HepG2 (cell line): ENCODE measurements around the gene DPM2. TPM values are rescaled to one million over a fixed set of nuclear protein-coding genes. Genes with fewer than 3 reads are reported as not detected.

Experiments used
- ARID4A ChIP-seq: sonication (generic); formaldehyde crosslinking; IDR thresholded peaks from 2 replicates; pipeline ENCODE4 v1.5.0; 2020; ENCODE audit warnings: mild to moderate bottlenecking, missing genetic modification reagents, borderline replicate concordance
- ARNTL ChIP-seq: sonication (generic); formaldehyde crosslinking; IDR thresholded peaks from 2 replicates; pipeline ENCODE4 v1.4.0; 2020; ENCODE audit warnings: mild to moderate bottlenecking, missing genetic modification reagents
- DZIP1 ChIP-seq: sonication (generic); formaldehyde crosslinking; IDR thresholded peaks from 2 replicates; pipeline ENCODE4 v1.5.0; 2020; ENCODE audit warnings: mild to moderate bottlenecking, missing genetic modification reagents
- PRDM15 ChIP-seq: sonication (generic); formaldehyde crosslinking; IDR thresholded peaks from 2 replicates; pipeline ENCODE4 v1.4.0; 2020; ENCODE audit warnings: missing genetic modification reagents
- ZBTB34 ChIP-seq: sonication (generic); formaldehyde crosslinking; IDR thresholded peaks from 2 replicates; pipeline ENCODE4 v1.8.0; 2022; ENCODE audit warnings: mild to moderate bottlenecking, missing genetic modification reagents
- ZNF124 ChIP-seq: sonication (generic); formaldehyde crosslinking; IDR thresholded peaks from 2 replicates; pipeline ENCODE4 v1.4.0; 2020; ENCODE audit warnings: missing genetic modification reagents
- ZNF281 ChIP-seq: sonication (generic); formaldehyde crosslinking; IDR thresholded peaks from 2 replicates; pipeline ENCODE4 v1.4.0; 2020; ENCODE audit warnings: missing genetic modification reagents, borderline replicate concordance
- ZNF432 ChIP-seq: sonication (generic); formaldehyde crosslinking; IDR thresholded peaks from 2 replicates; pipeline ENCODE4 v1.5.0; 2020; ENCODE audit warnings: missing genetic modification reagents, mild to moderate bottlenecking, borderline replicate concordance
- ZNF670 ChIP-seq: sonication (generic); formaldehyde crosslinking; IDR thresholded peaks from 2 replicates; pipeline ENCODE4 v1.8.0; 2022; ENCODE audit warnings: mild to moderate bottlenecking, missing genetic modification reagents, borderline replicate concordance
- ZNF724P ChIP-seq: sonication (generic); formaldehyde crosslinking; IDR thresholded peaks from 2 replicates; pipeline ENCODE4 v1.8.0; 2022; ENCODE audit warnings: missing genetic modification reagents, borderline replicate concordance
- polyA plus RNA-seq, 8 experiments: library from polyadenylated mRNA; depleted of rRNA in 3 of 8; stranded (reverse) in 7 of 8; unstranded in 1 of 8; fragments of >200 nt; fragmentation: Illumina TruSeq in 4 of 8; extraction: Trizol in 4 of 8; gene quantifications; 2 replicates each; pipeline versions ENCODE4 v1.2.1 to v1.2.3, GENCODE V29; 2011 to 2016; ENCODE audit warnings: low read depth in 4 of 8, missing spikeins in 1 of 8, mixed read lengths in 1 of 8; ENCODE audit not compliant: insufficient read depth in 1 of 8
- total RNA-seq, 5 experiments: library from RNA; depleted of rRNA; stranded (reverse); fragments of >200 nt; fragmentation: Illumina TruSeq; extraction: Trizol; gene quantifications; 2 replicates each; pipeline ENCODE4 v1.2.3, GENCODE V29; 2016; ENCODE audit warnings: low read depth in 1 of 5

The DPM2 gene
- total and polyA plus RNA-seq, 2 of the 13 experiments (the other 11 are each of a cell fraction or from before 2014, with no cell fraction given) = 24.8 to 35.3 TPM

GRCh38 chr9:127903557-127904475 lies 33.8 kb downstream of the DPM2 start (continued):
- TF ChIP-seq ARID4A (CRISPR knock-in tag) = peak; percentile 86; the same call in 1 of the 2 replicates
- TF ChIP-seq ZNF124 (CRISPR knock-in tag) = no peak
- TF ChIP-seq DZIP1 (CRISPR knock-in tag) = no peak
- TF ChIP-seq ZNF670 = no peak
- TF ChIP-seq ZBTB34 (CRISPR knock-in tag) = no peak; the same call in 1 of the 2 replicates
- no peak for TF ChIP-seq PRDM15 (CRISPR knock-in tag)
- TF ChIP-seq ZNF432 (CRISPR knock-in tag) = no peak
- TF ChIP-seq ARNTL (CRISPR knock-in tag) = no peak
- peak; percentile 100 for TF ChIP-seq ZNF281
- no peak for TF ChIP-seq ZNF724P (CRISPR knock-in tag)
